HepG2 (cell line): ENCODE results near the gene ACVR2A. TPM values are rescaled to one million over a fixed set of nuclear protein-coding genes. Genes with fewer than 3 reads are reported as not detected.
A peak's percentile ranks its signal among the peaks of the same experiment; 100 is the strongest.

Source experiments
- EHMT2 ChIP-seq: fragments of 200-600 bp; sonication (generic); IDR thresholded peaks from 2 replicates; pipeline ENCODE4 v1.7.0; 2017; ENCODE audit warnings: antibody characterized with exemption, low read depth, low read length, borderline replicate concordance
- GMEB2 ChIP-seq: IDR thresholded peaks from 2 replicates; pipeline ENCODE4 v1.6.1; 2016; ENCODE audit warnings: missing biosample characterization, missing genetic modification reagents, low read depth
- HNF1B ChIP-seq: sonication (generic); formaldehyde crosslinking; IDR thresholded peaks from 2 replicates; pipeline ENCODE4 v1.5.1; 2020; ENCODE audit warnings: mild to moderate bottlenecking, moderate library complexity, missing genetic modification reagents
- KDM2A ChIP-seq: sonication (generic); formaldehyde crosslinking; IDR thresholded peaks from 2 replicates; pipeline ENCODE4 v1.4.0; 2020; ENCODE audit warnings: low read depth, missing genetic modification reagents, borderline replicate concordance
- MIXL1 ChIP-seq: IDR thresholded peaks from 2 replicates; pipeline ENCODE4 v1.6.1; 2016
- NFRKB ChIP-seq: fragments of 450-650 bp; IDR thresholded peaks from 2 replicates; pipeline ENCODE4 v1.6.1; 2017
- PAWR ChIP-seq: sonication (generic); formaldehyde crosslinking; IDR thresholded peaks from 2 replicates; pipeline ENCODE4 v1.4.0; 2020; ENCODE audit warnings: missing genetic modification reagents, mild to moderate bottlenecking, borderline replicate concordance
- PAXIP1 ChIP-seq: sonication (generic); formaldehyde crosslinking; conservative IDR thresholded peaks from 2 replicates; pipeline ENCODE4 v1.4.0; 2020; ENCODE audit warnings: mild to moderate bottlenecking, missing genetic modification reagents, moderate library complexity
- SP140L ChIP-seq: sonication (generic); formaldehyde crosslinking; IDR thresholded peaks from 2 replicates; pipeline ENCODE4 v1.4.0; 2020; ENCODE audit warnings: missing genetic modification reagents, borderline replicate concordance
- SRSF9 ChIP-seq: fragments of 200-400 bp; formaldehyde crosslinking; IDR thresholded peaks from 2 replicates; pipeline ENCODE4 v1.6.1; 2018; ENCODE audit warnings: borderline replicate concordance, mild to moderate bottlenecking, low read depth, low read length; ENCODE audit not compliant: insufficient read depth, poor library complexity, severe bottlenecking
- TEF ChIP-seq: sonication (generic); formaldehyde crosslinking; IDR thresholded peaks from 2 replicates; pipeline ENCODE4 v1.5.0; 2020; ENCODE audit warnings: missing genetic modification reagents
- ZBTB26 ChIP-seq: IDR thresholded peaks from 2 replicates; pipeline ENCODE4 v1.6.1; 2016; ENCODE audit warnings: missing compliant biosample characterization, missing genetic modification reagents, borderline replicate concordance
- ZBTB42 ChIP-seq: sonication (generic); formaldehyde crosslinking; IDR thresholded peaks from 2 replicates; pipeline ENCODE4 v1.5.0; 2020; ENCODE audit warnings: mild to moderate bottlenecking, missing genetic modification reagents
- ZNF17 ChIP-seq: sonication (generic); formaldehyde crosslinking; IDR thresholded peaks from 2 replicates; pipeline ENCODE4 v1.5.0; 2020; ENCODE audit warnings: mild to moderate bottlenecking, missing genetic modification reagents
- ZNF343 ChIP-seq: sonication (generic); formaldehyde crosslinking; IDR thresholded peaks from 2 replicates; pipeline ENCODE4 v1.4.0; 2020; ENCODE audit warnings: mild to moderate bottlenecking, missing genetic modification reagents
- ZNF383 ChIP-seq: sonication (generic); formaldehyde crosslinking; IDR thresholded peaks from 2 replicates; pipeline ENCODE4 v1.4.0; 2020; ENCODE audit warnings: missing genetic modification reagents, mild to moderate bottlenecking, borderline replicate concordance
- ZNF567 ChIP-seq: sonication (generic); formaldehyde crosslinking; IDR thresholded peaks from 2 replicates; pipeline ENCODE4 v1.8.1; 2023; ENCODE audit warnings: mild to moderate bottlenecking, missing genetic modification reagents, borderline replicate concordance
- ZNF589 ChIP-seq: sonication (generic); formaldehyde crosslinking; conservative IDR thresholded peaks from 2 replicates; pipeline ENCODE4 v1.8.0; 2022; ENCODE audit warnings: mild to moderate bottlenecking, moderate library complexity, missing genetic modification reagents
- ZNF672 ChIP-seq: sonication (generic); formaldehyde crosslinking; IDR thresholded peaks from 2 replicates; pipeline ENCODE4 v1.8.1; 2022; ENCODE audit warnings: missing genetic modification reagents
- ZNF883 ChIP-seq: sonication (generic); formaldehyde crosslinking; IDR thresholded peaks from 2 replicates; pipeline ENCODE4 v1.5.1; 2020; ENCODE audit warnings: mild to moderate bottlenecking, missing genetic modification reagents; ENCODE audit errors: not compliant biosample characterization
- polyA plus RNA-seq, 8 experiments: library from polyadenylated mRNA; depleted of rRNA in 3 of 8; stranded (reverse) in 7 of 8; unstranded in 1 of 8; fragments of >200 nt; fragmentation: Illumina TruSeq in 4 of 8; extraction: Trizol in 4 of 8; gene quantifications; 2 replicates each; pipeline versions ENCODE4 v1.2.1 to v1.2.3, GENCODE V29; 2011 to 2016; ENCODE audit warnings: low read depth in 4 of 8, missing spikeins in 1 of 8, mixed read lengths in 1 of 8; ENCODE audit not compliant: insufficient read depth in 1 of 8
- total RNA-seq, 5 experiments: library from RNA; depleted of rRNA; stranded (reverse); fragments of >200 nt; fragmentation: Illumina TruSeq; extraction: Trizol; gene quantifications; 2 replicates each; pipeline ENCODE4 v1.2.3, GENCODE V29; 2016; ENCODE audit warnings: low read depth in 1 of 5

ACVR2A gene
- total and polyA plus RNA-seq, 2 of the 13 experiments (the other 11 are each of a cell fraction or from before 2014, with no cell fraction given) = 8.3 to 18.0 TPM

GRCh38 chr2:147843864-147844696 is 749 bp upstream of the ACVR2A start (continued):
- TF ChIP-seq SP140L (CRISPR knock-in tag) (no peak), SRSF9 (no peak), GMEB2 (CRISPR knock-in tag) (no peak), ZNF17 (CRISPR knock-in tag) (no peak), ZNF589 (CRISPR knock-in tag) (0 out of 2 replicates have a peak, but pooled peaks have one; percentile 56), HNF1B (no peak), ZNF883 (CRISPR knock-in tag) (peak; percentile 91), NFRKB (no peak), KDM2A (CRISPR knock-in tag) (peak; percentile 94), TEF (CRISPR knock-in tag) (peak; percentile 80; the same call in 1 of the 2 replicates), ZNF567 (peak; percentile 87; the same call in 1 of the 2 replicates), ZBTB42 (CRISPR knock-in tag) (peak; percentile 15), ZNF672 (CRISPR knock-in tag) (no peak), PAXIP1 (CRISPR knock-in tag) (no peak; the same call in 1 of the 2 replicates), ZNF343 (0 out of 2 replicates have a peak, but pooled peaks have one; percentile 79), ZNF383 (CRISPR knock-in tag) (no peak), MIXL1 (no peak), PAWR (CRISPR knock-in tag) (no peak), ZBTB26 (peak; percentile 67), EHMT2 (no peak)
